ENCODE measurements around the gene ARHGAP29.

The ARHGAP29 gene

GRCh38 chr1:94142022-94142421 lies 95.4 kb downstream of the ARHGAP29 start:
- H3K9me3 ChIP-seq (ENCODE audit: control insufficient read depth, low read length): no peaks in the 10 kb centered on the region

GRCh38 chr1:94132111-94132510 lies 105.3 kb downstream of the ARHGAP29 start:
- no peak for DNase-seq

More at GRCh38 chr1:94142022-94142421, 95.4 kb downstream of the ARHGAP29 start:
- Histone ChIP-seq H3K4me1 (ENCODE audit: control insufficient read depth, insufficient read depth, low read length, poor library complexity, severe bottlenecking) (no peaks in the 10 kb centered on the region), H3K27ac (ENCODE audit: insufficient read depth, low read length, poor library complexity, severe bottlenecking) (no peak overlapping the region), H3K36me3 (ENCODE audit: control insufficient read depth, insufficient read depth, low read length) (no peaks in the 10 kb centered on the region), H3K27me3 (replicated peaks; ENCODE audit: control insufficient read depth, insufficient read depth, low read length, poor library complexity, severe bottlenecking) (no peaks in the 10 kb centered on the region), H3K4me3 (ENCODE audit: insufficient read depth, low read depth, low read length, poor library complexity, severe bottlenecking) (no peak overlapping the region)
- DNase-seq: no peak

DNA sequence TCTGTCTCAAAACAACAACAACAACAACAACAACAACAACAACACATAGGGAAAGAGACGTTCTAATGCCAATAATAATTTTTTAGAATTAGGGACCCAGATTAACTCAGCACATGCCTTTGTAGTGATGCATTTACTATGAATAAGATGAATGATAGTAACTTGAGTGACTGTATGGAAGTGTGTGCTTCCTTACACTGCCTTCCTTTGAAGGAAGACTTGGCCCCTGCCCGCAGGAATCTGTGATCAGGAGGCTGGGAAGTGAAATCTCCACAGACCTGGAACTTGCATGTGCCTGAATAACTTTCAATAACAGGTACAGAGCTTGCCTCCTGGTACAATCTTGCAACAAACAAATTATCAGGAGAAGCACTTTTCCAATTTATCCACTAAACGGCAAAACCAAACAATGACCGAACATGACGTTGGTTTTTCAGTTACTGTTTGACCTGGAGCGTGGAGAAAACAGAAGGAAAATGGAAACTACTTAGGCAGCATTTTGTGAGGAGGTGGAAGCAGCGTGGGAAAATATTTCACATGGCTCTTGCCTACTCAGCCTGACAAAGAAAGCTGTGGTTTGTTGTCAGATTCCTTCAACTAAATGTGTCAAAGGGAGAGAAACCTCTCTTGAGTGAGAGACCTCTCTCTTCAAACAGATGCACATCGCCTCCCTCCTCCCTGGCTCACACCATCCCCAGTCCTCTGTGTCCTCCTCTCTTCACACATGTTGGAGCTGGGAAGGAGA lies 106.4 kb downstream of the ARHGAP29 start:
- Histone ChIP-seq H3K9me3 (ENCODE audit: control insufficient read depth, low read length) (no peaks in the 10 kb centered on the region), H3K36me3 (ENCODE audit: control insufficient read depth, insufficient read depth, low read length) (no peaks in the 10 kb centered on the region), H3K27me3 (replicated peaks; ENCODE audit: control insufficient read depth, insufficient read depth, low read length, poor library complexity, severe bottlenecking) (no peaks in the 10 kb centered on the region), H3K27ac (ENCODE audit: insufficient read depth, low read length, poor library complexity, severe bottlenecking) (no peak overlapping the region), H3K4me3 (ENCODE audit: insufficient read depth, low read depth, low read length, poor library complexity, severe bottlenecking) (no peak overlapping the region), H3K4me1 (ENCODE audit: control insufficient read depth, insufficient read depth, low read length, poor library complexity, severe bottlenecking) (no peaks in the 10 kb centered on the region)
- no peak for DNase-seq

More at GRCh38 chr1:94132111-94132510, 105.3 kb downstream of the ARHGAP29 start:
- H3K27me3 ChIP-seq (replicated peaks; ENCODE audit: control insufficient read depth, insufficient read depth, low read length, poor library complexity, severe bottlenecking): no peaks in the 10 kb centered on the region
- H3K4me1 ChIP-seq (ENCODE audit: control insufficient read depth, insufficient read depth, low read length, poor library complexity, severe bottlenecking): no peaks in the 10 kb centered on the region
- no peaks in the 10 kb centered on the region for H3K36me3 ChIP-seq (ENCODE audit: control insufficient read depth, insufficient read depth, low read length)
- no peak overlapping the region for H3K4me3 ChIP-seq (ENCODE audit: insufficient read depth, low read depth, low read length, poor library complexity, severe bottlenecking)
- H3K9me3 ChIP-seq (ENCODE audit: control insufficient read depth, low read length): no peaks in the 10 kb centered on the region
- H3K27ac ChIP-seq (ENCODE audit: insufficient read depth, low read length, poor library complexity, severe bottlenecking): no peak overlapping the region

DNA sequence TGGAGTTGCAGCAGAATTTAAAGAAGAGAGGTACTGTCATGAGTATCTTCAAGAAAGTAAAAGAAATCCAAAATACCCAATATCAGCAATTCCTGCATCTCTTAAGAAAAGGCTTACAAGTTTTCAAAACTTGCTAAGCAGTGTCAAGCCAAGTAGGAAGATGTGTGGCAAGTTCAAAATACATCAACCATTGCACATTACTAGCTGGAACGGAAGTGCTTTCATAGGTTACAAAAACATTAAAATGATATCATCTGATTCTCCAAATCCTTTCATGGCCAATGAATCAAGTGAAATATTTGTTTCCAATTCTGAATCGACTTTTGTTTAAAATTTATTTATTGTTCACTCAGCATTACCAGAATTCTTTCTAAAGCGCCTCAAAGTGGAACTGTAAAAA lies 110.7 kb downstream of the ARHGAP29 start:
- Histone ChIP-seq H3K27ac (ENCODE audit: insufficient read depth, low read length, poor library complexity, severe bottlenecking) (no peak overlapping the region), H3K9me3 (ENCODE audit: control insufficient read depth, low read length) (no peaks in the 10 kb centered on the region), H3K27me3 (replicated peaks; ENCODE audit: control insufficient read depth, insufficient read depth, low read length, poor library complexity, severe bottlenecking) (no peaks in the 10 kb centered on the region), H3K4me1 (ENCODE audit: control insufficient read depth, insufficient read depth, low read length, poor library complexity, severe bottlenecking) (no peaks in the 10 kb centered on the region), H3K36me3 (ENCODE audit: control insufficient read depth, insufficient read depth, low read length) (no peaks in the 10 kb centered on the region), H3K4me3 (ENCODE audit: insufficient read depth, low read depth, low read length, poor library complexity, severe bottlenecking) (no peak overlapping the region)
- DNase-seq: no peak

GRCh38 chr1:94125551-94126514 lies 111.6 kb downstream of the ARHGAP29 start:
- H3K9me3 ChIP-seq (ENCODE audit: control insufficient read depth, low read length): no peaks in the 10 kb centered on the region
- no peaks in the 10 kb centered on the region for H3K27me3 ChIP-seq (replicated peaks; ENCODE audit: control insufficient read depth, insufficient read depth, low read length, poor library complexity, severe bottlenecking)
- no peak overlapping the region for H3K4me3 ChIP-seq (ENCODE audit: insufficient read depth, low read depth, low read length, poor library complexity, severe bottlenecking)
- H3K36me3 ChIP-seq (ENCODE audit: control insufficient read depth, insufficient read depth, low read length): no peaks in the 10 kb centered on the region
- no peaks in the 10 kb centered on the region for H3K4me1 ChIP-seq (ENCODE audit: control insufficient read depth, insufficient read depth, low read length, poor library complexity, severe bottlenecking)
- no peak overlapping the region for H3K27ac ChIP-seq (ENCODE audit: insufficient read depth, low read length, poor library complexity, severe bottlenecking)
- DNase-seq: no peak

GRCh38 chr1:94124538-94124937 lies 112.8 kb downstream of the ARHGAP29 start:
- no peak for DNase-seq
- Histone ChIP-seq H3K4me1 (ENCODE audit: control insufficient read depth, insufficient read depth, low read length, poor library complexity, severe bottlenecking) (no peaks in the 10 kb centered on the region), H3K9me3 (ENCODE audit: control insufficient read depth, low read length) (no peaks in the 10 kb centered on the region), H3K27ac (ENCODE audit: insufficient read depth, low read length, poor library complexity, severe bottlenecking) (no peak overlapping the region), H3K27me3 (replicated peaks; ENCODE audit: control insufficient read depth, insufficient read depth, low read length, poor library complexity, severe bottlenecking) (no peaks in the 10 kb centered on the region), H3K4me3 (ENCODE audit: insufficient read depth, low read depth, low read length, poor library complexity, severe bottlenecking) (no peak overlapping the region), H3K36me3 (ENCODE audit: control insufficient read depth, insufficient read depth, low read length) (no peaks in the 10 kb centered on the region)

- Histone ChIP-seq H3K27me3 (replicated peaks; ENCODE audit: control insufficient read depth, insufficient read depth, low read length, poor library complexity, severe bottlenecking) (no peaks in the 10 kb centered on the region), H3K4me1 (ENCODE audit: control insufficient read depth, insufficient read depth, low read length, poor library complexity, severe bottlenecking) (no peaks in the 10 kb centered on the region)
- DNase-seq: no peak
These were observed 115.0 kb downstream of the ARHGAP29 start for GRCh38 chr1:94122201-94122970.

More at GRCh38 chr1:94122201-94122970, 115.0 kb downstream of the ARHGAP29 start:
- H3K27ac ChIP-seq (ENCODE audit: insufficient read depth, low read length, poor library complexity, severe bottlenecking): no peak overlapping the region
- H3K4me3 ChIP-seq (ENCODE audit: insufficient read depth, low read depth, low read length, poor library complexity, severe bottlenecking): no peak overlapping the region
- H3K36me3 ChIP-seq (ENCODE audit: control insufficient read depth, insufficient read depth, low read length): no peaks in the 10 kb centered on the region
- no peaks in the 10 kb centered on the region for H3K9me3 ChIP-seq (ENCODE audit: control insufficient read depth, low read length)
